ENCODE measurements around the gene SLC25A21.

- TF ChIP-seq POLR2A (IDR thresholded peaks at IDR 0.05; ENCODE audit: low read length) = no peak
- no peak for TF ChIP-seq GATA1 (IDR thresholded peaks at IDR 0.05; ENCODE audit: low read depth, low read length)
Measured at GRCh38 chr14:37116933-37117849, 55.2 kb downstream of the SLC25A21 start.
